HUES6 (cell line): ENCODE results near the gene MLST8.

ENCODE experiments used
- H3K27ac ChIP-seq: 2 replicates; pipeline ENCODE4 v1.7.0; 2013; ENCODE audit warnings: low read depth, mild to moderate bottlenecking, low read length, inconsistent platforms
- H3K27me3 ChIP-seq: 2 replicates; pipeline ENCODE4 v1.6.1; 2013; ENCODE audit warnings: low read length; ENCODE audit not compliant: control insufficient read depth, insufficient read depth
- H3K36me3 ChIP-seq: 2 replicates; pipeline ENCODE4 v1.6.1; 2013; ENCODE audit warnings: low read length; ENCODE audit not compliant: control insufficient read depth, insufficient read depth
- H3K4me1 ChIP-seq: 2 replicates; pipeline ENCODE4 v1.6.1; 2013; ENCODE audit warnings: low read length; ENCODE audit not compliant: control insufficient read depth, insufficient read depth
- H3K4me3 ChIP-seq: 2 replicates; pipeline ENCODE4 v1.5.1; 2013; ENCODE audit warnings: low read depth, low read length
- H3K9ac ChIP-seq: one replicate; pipeline ENCODE4 v1.6.1; 2013; ENCODE audit warnings: mild to moderate bottlenecking, low read length
- H3K9me3 ChIP-seq: 2 replicates; pipeline ENCODE4 v1.6.1; 2013; ENCODE audit warnings: low read depth, low read length; ENCODE audit not compliant: control insufficient read depth, insufficient read depth

MLST8 gene

DNA sequence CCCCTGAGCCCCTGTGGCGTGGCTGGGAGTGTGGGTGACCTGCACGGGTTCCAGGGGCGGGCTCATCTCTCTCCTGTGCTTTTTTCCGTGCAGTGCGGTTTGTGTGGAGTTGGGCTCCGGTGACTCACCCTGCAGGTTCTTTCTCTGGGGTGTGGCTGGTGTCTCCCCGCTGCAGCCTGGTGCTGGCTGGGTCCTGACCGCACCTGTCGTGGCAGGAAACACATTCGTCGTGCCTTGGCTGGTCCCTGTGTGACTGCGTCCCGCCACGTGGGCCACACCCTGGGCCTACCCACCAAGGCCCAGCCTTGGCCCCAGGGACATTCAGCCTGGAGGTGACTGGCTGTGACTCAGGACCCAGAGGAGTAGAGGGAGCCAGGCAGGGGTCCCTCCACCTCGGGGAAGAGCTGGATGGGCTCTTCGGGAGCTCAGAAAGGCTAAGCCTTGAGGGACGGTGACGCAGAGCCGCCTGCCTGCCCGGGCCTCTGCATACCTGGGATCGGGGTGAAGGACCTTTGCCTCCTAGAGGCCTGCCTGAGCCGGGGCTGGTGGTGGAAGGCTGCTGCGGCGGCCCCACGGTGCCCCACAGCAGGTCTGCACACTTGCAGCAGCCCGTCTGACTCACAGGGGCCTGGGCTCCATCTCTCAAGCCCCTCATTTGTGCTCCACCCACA, 41.9 kb upstream of the MLST8 start:
- peaks cover 3% of the 10 kb centered on the region; the same call in 1 of the 2 replicates for H3K9me3 ChIP-seq
- H3K27me3 ChIP-seq, result no peaks in the 10 kb centered on the region
- no peak overlapping the region for H3K4me3 ChIP-seq
- H3K4me1 ChIP-seq, result peaks cover 22% of the 10 kb centered on the region
- H3K9ac ChIP-seq, result no peak overlapping the region
- peaks cover 33% of the 10 kb centered on the region for H3K36me3 ChIP-seq
- no peak overlapping the region for H3K27ac ChIP-seq

DNA sequence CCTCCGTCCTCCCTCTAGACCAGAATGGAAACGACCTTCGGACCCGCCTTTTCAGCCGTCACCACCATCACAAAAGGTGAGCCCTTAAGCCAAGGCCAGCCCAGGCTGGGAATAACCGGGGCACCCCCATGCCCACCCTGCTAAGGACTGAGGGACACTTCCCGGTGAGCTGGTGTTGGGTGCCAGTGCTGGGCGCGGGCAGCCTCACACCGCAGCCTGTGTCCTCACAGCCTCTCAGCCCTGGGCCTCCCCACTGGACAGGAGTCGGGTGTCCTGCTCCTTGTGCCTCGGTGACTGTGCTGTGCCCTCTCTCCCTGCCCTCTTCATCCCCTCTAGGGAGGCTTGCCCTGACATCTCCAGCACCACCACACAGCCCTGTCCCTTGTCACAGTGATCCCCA, 39.4 kb upstream of the MLST8 start:
- Histone ChIP-seq H3K9me3 (peaks cover 3% of the 10 kb centered on the region; the same call in 1 of the 2 replicates), H3K9ac (no peak overlapping the region), H3K27me3 (no peaks in the 10 kb centered on the region), H3K4me3 (no peak overlapping the region), H3K27ac (no peak overlapping the region), H3K36me3 (peaks cover 51% of the 10 kb centered on the region), H3K4me1 (peaks cover under 1% of the 10 kb centered on the region; the same call in 1 of the 2 replicates)

DNA sequence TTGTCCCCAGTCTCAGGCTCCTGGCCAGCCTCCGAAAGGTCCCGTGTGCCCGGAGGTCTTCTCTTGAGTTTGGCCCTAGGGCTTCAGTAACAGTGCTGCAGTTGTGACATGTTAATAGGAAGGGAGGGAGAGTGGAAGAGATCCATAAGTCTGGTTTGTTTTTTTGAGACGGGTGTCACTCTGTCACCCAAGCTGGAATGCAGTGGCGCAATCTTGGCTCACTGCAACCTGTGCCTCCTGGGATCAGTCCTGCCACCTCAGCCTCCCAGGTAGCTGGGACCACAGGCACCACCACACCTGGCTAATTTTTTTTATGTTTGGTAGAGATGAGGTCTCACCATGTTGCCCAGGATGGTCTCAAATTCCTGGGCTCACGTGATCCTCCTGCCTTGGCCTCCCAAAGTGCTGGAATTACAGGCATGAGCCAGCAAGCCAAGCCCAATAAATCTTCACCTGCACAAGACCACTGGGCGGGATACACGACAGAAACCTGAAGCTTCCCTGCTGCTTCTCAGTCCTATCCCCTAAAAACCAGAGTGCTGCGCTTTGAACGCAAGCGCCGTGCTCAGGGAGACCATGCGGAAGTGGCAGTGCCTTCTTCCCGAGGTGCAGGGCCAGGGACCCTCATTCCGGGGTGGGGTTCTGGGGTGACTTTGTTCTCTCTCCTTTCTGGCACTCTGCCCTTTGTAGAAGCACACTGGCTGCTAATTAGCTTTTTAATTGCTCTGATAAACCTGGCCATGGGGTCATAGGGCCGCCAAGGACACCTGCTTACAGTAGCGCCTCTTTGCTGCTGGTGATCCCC, 38.8 kb upstream of the MLST8 start:
- Histone ChIP-seq H3K4me3 (no peak overlapping the region), H3K36me3 (peaks cover 55% of the 10 kb centered on the region), H3K9me3 (peaks cover 3% of the 10 kb centered on the region; the same call in 1 of the 2 replicates), H3K4me1 (no peaks in the 10 kb centered on the region), H3K27ac (no peak overlapping the region), H3K27me3 (no peaks in the 10 kb centered on the region), H3K9ac (no peak overlapping the region)

DNA sequence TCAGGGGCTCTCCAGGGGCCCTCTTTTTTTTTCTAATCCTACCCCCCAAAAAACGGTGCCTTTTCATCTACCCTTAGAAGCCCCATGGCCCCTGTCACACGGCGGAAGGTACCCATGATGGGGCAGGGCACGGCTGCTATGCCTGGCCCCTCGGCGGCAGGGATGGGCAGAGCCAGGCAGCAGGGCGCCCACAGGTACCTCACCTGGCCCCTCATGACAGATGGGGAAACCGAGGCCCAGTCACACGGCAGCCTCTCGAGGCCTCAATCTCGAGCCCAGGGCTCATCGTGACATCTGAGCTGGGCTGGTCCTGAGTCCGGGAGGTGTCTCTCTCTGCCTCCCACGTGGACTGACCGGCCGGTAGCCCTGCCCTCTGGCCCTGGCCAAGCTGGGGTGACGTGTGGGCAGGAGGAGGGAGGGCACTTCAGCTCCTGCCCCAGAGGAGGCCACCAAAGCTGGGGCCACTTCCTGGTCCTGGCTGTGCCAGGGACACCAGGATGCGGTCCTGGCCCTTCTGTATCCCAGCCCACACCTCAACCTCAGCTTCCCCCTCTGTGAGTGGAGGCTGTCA, 38.1 kb upstream of the MLST8 start:
- H3K27me3 ChIP-seq, result no peaks in the 10 kb centered on the region
- peaks cover 3% of the 10 kb centered on the region; the same call in 1 of the 2 replicates for H3K9me3 ChIP-seq
- no peak overlapping the region for H3K27ac ChIP-seq
- H3K36me3 ChIP-seq, result peaks cover 62% of the 10 kb centered on the region
- H3K4me1 ChIP-seq, result no peaks in the 10 kb centered on the region
- H3K4me3 ChIP-seq, result no peak overlapping the region
- no peak overlapping the region for H3K9ac ChIP-seq

DNA sequence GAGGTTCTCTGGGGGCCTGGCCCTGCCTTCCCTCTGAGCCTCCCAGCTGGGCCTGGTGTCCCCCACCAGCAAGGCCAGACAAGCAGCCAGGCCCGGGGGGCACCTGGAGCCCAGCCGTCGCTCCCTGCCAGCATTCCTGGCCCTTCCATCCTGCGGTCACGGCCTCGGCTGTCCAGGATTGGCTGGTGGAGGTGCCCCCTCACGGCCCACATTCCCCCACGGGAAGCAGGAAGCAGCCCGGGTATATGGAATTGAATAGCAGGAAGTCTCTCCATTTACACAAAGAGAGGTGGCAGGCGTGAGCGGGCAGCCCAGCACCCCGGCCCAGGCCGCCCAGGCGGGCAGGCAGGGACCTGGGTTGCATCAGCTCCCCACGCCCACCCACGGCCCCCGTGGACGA, 35.2 kb upstream of the MLST8 start:
- Histone ChIP-seq H3K27ac (peak overlapping the region; percentile 57; the same call in 1 of the 2 replicates), H3K9ac (no peak overlapping the region), H3K36me3 (peaks cover 82% of the 10 kb centered on the region), H3K9me3 (no peaks in the 10 kb centered on the region), H3K27me3 (no peaks in the 10 kb centered on the region), H3K4me3 (no peak overlapping the region), H3K4me1 (no peaks in the 10 kb centered on the region)

DNA sequence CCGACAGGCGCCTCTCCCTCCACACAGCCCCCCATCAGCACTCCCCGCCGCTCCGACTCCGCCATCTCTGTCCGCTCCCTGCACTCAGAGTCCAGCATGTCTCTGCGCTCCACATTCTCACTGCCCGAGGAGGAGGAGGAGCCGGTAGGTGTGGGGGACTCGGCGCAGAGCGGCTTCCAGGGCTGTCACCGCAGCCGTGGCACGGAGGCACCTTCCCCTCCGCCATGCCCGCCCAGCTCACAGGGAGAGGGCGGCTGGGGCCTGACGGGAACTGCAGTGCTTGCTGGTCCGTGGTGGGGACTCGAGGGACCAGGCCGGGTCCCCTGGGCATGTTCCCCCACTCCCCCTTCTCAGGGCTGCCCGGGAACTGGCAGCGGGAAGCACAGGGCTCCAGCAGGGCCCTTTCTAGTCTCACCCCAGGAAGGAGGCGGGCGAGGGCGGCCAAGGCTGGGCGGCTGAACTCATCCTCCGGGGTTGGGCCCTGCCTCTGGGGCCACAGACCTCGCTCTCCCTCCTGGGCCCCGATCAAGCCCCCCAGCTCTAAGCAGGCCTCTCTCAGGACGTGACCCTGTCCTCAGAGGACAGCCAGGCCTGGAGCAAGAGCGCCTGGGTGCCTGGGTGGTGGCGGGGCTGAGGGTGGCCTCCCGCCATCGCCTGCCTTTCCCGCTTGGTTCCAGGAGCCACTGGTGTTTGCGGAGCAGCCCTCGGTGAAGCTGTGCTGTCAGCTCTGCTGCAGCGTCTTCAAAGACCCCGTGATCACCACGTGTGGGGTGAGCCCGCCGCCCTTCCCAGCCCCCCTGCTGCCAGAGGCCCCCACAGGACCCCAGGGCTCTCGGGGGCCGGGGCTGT, 34.4 kb upstream of the MLST8 start:
- Histone ChIP-seq H3K9me3 (no peaks in the 10 kb centered on the region), H3K9ac (peak overlapping the region; percentile 7), H3K27me3 (no peaks in the 10 kb centered on the region), H3K4me3 (no peak overlapping the region), H3K27ac (0 out of 2 replicates have a peak overlapping the region, but pooled peaks have one; percentile 47), H3K36me3 (peaks cover 83% of the 10 kb centered on the region), H3K4me1 (no peaks in the 10 kb centered on the region)

DNA sequence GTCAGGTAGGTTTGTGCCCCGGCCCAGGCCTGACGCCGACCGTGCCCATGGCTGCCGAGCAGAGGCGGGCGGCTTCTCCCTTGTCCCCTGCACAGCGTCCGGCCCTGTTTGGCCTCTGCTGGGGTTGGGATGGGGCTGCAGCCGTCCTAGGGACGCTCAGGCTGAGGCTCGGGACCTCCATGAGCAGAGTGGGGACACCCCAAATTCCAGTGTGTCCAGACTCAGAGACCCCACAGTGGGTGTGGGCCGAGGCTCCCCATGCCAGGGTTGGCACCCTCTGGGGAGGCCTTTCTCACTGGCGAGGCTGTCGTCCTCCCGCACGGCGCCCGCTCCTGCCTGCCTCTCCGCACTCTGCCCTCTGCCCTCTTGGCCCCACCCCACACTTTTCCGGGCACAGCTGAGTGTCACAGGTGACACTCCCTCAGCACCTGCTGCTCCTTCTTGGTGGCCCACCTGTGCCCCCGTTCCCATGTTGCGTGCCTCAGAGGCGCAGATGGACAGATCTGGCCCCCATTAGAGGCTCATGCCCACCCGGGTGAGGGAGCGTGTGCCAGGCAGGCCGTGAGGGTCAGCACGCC, 33.6 kb upstream of the MLST8 start:
- Histone ChIP-seq H3K9ac (no peak overlapping the region), H3K4me1 (no peaks in the 10 kb centered on the region), H3K27ac (no peak overlapping the region), H3K27me3 (no peaks in the 10 kb centered on the region), H3K36me3 (peaks cover 82% of the 10 kb centered on the region), H3K4me3 (no peak overlapping the region), H3K9me3 (no peaks in the 10 kb centered on the region)

DNA sequence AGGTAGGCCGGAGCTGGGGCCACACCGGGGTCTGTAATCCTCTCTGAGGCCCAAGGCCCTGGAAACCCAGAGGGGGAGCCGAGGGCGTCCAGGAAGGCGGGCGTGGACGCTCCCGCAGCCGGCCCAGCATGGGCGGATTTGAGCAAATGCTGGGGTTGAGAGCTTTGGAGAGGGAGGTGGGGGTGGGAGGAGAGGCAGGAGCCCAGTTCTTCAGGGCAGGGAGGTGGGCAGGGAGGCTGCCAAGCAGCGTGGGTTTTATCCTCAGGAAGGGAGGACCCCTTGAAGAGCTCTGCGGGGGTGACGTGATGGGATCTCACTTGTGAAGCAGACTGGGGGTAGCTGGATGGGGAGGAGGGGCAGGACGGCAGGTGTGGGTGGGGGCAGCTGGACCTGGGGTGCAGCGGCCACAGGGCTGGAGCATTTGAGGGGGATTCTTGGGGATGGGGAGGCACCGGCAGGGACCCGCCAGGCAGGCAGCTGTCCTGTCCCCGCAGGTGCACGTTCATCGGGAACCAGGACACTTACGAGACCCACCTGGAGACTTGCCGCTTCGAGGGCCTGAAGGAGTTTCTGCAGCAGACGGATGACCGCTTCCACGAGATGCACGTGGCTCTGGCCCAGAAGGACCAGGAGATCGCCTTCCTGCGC, 32.4 kb upstream of the MLST8 start:
- H3K27ac ChIP-seq, result no peak overlapping the region
- no peaks in the 10 kb centered on the region for H3K4me1 ChIP-seq
- no peaks in the 10 kb centered on the region for H3K27me3 ChIP-seq
- H3K4me3 ChIP-seq, result no peak overlapping the region
- peaks cover 81% of the 10 kb centered on the region for H3K36me3 ChIP-seq
- no peaks in the 10 kb centered on the region for H3K9me3 ChIP-seq
- H3K9ac ChIP-seq, result no peak overlapping the region

DNA sequence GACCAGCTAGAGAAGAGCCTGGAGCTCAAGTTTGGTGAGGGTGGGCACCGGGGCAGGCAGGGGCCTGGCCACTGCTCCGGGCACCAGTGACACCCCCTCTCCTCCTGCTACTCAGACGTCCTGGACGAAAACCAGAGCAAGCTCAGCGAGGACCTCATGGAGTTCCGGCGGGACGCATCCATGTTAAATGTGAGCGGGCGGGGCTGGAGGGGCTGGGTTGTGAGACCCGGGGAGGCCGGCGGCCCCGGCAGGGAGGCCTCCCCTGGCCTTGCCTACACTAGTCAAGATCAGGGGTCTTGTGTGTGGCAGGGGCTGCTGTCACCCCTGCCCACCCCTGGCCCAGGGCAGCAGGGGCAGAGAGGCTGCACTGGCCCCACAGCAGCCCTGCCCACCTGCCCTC, 31.9 kb upstream of the MLST8 start:
- Histone ChIP-seq H3K4me1 (no peaks in the 10 kb centered on the region), H3K36me3 (peaks cover 75% of the 10 kb centered on the region), H3K27ac (no peak overlapping the region), H3K9ac (no peak overlapping the region), H3K9me3 (no peaks in the 10 kb centered on the region), H3K27me3 (no peaks in the 10 kb centered on the region), H3K4me3 (no peak overlapping the region)

DNA sequence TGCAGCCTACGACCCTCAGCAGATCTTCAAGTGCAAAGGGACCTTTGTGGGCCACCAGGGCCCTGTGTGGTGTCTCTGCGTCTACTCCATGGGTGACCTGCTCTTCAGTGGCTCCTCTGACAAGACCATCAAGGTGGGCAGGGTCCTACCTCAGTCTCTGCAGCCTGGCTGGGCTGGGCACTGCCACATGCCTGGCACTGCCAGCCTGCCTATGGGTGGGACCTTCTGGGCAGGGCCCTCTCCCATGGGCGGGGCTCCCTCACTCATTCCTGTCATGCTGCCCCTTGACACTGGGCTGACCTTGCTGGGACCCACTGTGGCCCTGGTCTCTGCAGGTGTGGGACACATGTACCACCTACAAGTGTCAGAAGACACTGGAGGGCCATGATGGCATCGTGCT, 31.3 kb upstream of the MLST8 start:
- H3K9me3 ChIP-seq, result no peaks in the 10 kb centered on the region
- H3K4me3 ChIP-seq, result no peak overlapping the region
- H3K27me3 ChIP-seq, result no peaks in the 10 kb centered on the region
- no peak overlapping the region for H3K9ac ChIP-seq
- H3K4me1 ChIP-seq, result no peaks in the 10 kb centered on the region
- peaks cover 72% of the 10 kb centered on the region for H3K36me3 ChIP-seq
- no peak overlapping the region for H3K27ac ChIP-seq
